Neuronal stem cell (in vitro differentiated cells): ENCODE measurements around the gene BORCS8.
"Not testable (repeated sequence)": the region's sequence is repeated elsewhere in the genome, so short reads cannot be mapped to it uniquely, and the experiment has no call there.

ENCODE experiments used
- DNase-seq: peaks from one replicate; pipeline ENCODE4 v3.0.0-alpha.2; 2013; ENCODE audit warnings: low spot score
- H2AFZ ChIP-seq: one replicate; pipeline ENCODE4 v1.6.1; 2013; ENCODE audit warnings: mild to moderate bottlenecking, low read length, inconsistent platforms
- H2AK5ac ChIP-seq: 2 replicates; pipeline ENCODE4 v1.6.1; 2013; ENCODE audit warnings: low read depth, mild to moderate bottlenecking, inconsistent platforms, low read length, moderate library complexity, mixed read lengths
- H2BK120ac ChIP-seq: 2 replicates; pipeline ENCODE4 v1.6.1; 2013; ENCODE audit warnings: low read depth, mild to moderate bottlenecking, inconsistent platforms, low read length, moderate library complexity, mixed read lengths
- H2BK12ac ChIP-seq: one replicate; pipeline ENCODE4 v1.6.1; 2013; ENCODE audit warnings: low read length, inconsistent platforms
- H2BK15ac ChIP-seq: 2 replicates; pipeline ENCODE4 v1.6.1; 2013; ENCODE audit warnings: mild to moderate bottlenecking, low read length, inconsistent platforms, mixed read lengths
- H2BK5ac ChIP-seq: one replicate; pipeline ENCODE4 v1.6.1; 2013; ENCODE audit warnings: inconsistent platforms, mild to moderate bottlenecking, low read length, moderate library complexity
- H3K14ac ChIP-seq: one replicate; pipeline ENCODE4 v1.6.1; 2013; ENCODE audit warnings: low read length, inconsistent platforms
- H3K18ac ChIP-seq: 2 replicates; pipeline ENCODE4 v1.6.1; 2013; ENCODE audit warnings: low read length, inconsistent platforms
- H3K23ac ChIP-seq: 2 replicates; pipeline ENCODE4 v1.6.1; 2013; ENCODE audit warnings: low read depth, mild to moderate bottlenecking, mixed read lengths, low read length, inconsistent platforms; ENCODE audit not compliant: poor library complexity
- H3K27ac ChIP-seq: replicated peaks from 3 replicates; pipeline ENCODE4 v1.5.1; 2013; ENCODE audit warnings: low read length, inconsistent platforms
- H3K27me3 ChIP-seq, 3 experiments: 2 replicates each; pipeline ENCODE4 v1.6.1; 2013; ENCODE audit warnings: low read length in 3 of 3, mild to moderate bottlenecking in 2 of 3, inconsistent platforms in 1 of 3, low read depth in 1 of 3, mixed read lengths in 1 of 3, moderate library complexity in 1 of 3; ENCODE audit not compliant: control insufficient read depth in 3 of 3, insufficient read depth in 3 of 3
- H3K36me3 ChIP-seq, 2 donors: replicated peaks in 1 of 2; 2 replicates each; pipeline ENCODE4 v1.6.1; 2013; ENCODE audit warnings: low read length in 2 of 2; ENCODE audit not compliant: control insufficient read depth in 2 of 2, insufficient read depth in 2 of 2
- H3K4ac ChIP-seq: 2 replicates; pipeline ENCODE4 v1.6.1; 2013; ENCODE audit warnings: inconsistent platforms, mild to moderate bottlenecking, low read length, moderate library complexity
- H3K4me1 ChIP-seq, 2 donors: 1 replicate in 1 of 2; 2 replicates in 1 of 2; pipeline ENCODE4 v1.6.1; 2013; ENCODE audit warnings: low read length in 2 of 2, low read depth in 1 of 2; ENCODE audit not compliant: control insufficient read depth in 2 of 2, insufficient read depth in 1 of 2
- H3K4me2 ChIP-seq: one replicate; pipeline ENCODE4 v1.6.1; 2013; ENCODE audit warnings: mild to moderate bottlenecking, low read length, inconsistent platforms; ENCODE audit not compliant: insufficient read depth, poor library complexity, severe bottlenecking
- H3K4me3 ChIP-seq, 2 donors: 2 replicates each; pipeline ENCODE4 v1.5.1; 2013; ENCODE audit warnings: low read length in 2 of 2, mild to moderate bottlenecking in 2 of 2, inconsistent platforms in 1 of 2, moderate library complexity in 1 of 2
- H3K79me1 ChIP-seq: one replicate; pipeline ENCODE4 v1.6.1; 2013; ENCODE audit warnings: low read depth, mild to moderate bottlenecking, inconsistent platforms, low read length, moderate library complexity
- H3K9ac ChIP-seq: one replicate; pipeline ENCODE4 v1.6.1; 2013; ENCODE audit warnings: mild to moderate bottlenecking, low read depth, low read length, inconsistent platforms; ENCODE audit not compliant: poor library complexity
- H3K9me3 ChIP-seq, 2 donors: replicated peaks in 1 of 2; 2 replicates each; pipeline versions ENCODE3 to v1.6.1; 2013; ENCODE audit warnings: low read length in 2 of 2, mild to moderate bottlenecking in 2 of 2, inconsistent platforms in 1 of 2, low read depth in 1 of 2, mixed read lengths in 1 of 2, moderate library complexity in 1 of 2; ENCODE audit not compliant: control insufficient read depth in 2 of 2, insufficient read depth in 1 of 2
- H4K8ac ChIP-seq: one replicate; pipeline ENCODE4 v1.6.1; 2013; ENCODE audit warnings: low read depth, mild to moderate bottlenecking, inconsistent platforms, low read length, moderate library complexity
- H4K91ac ChIP-seq: one replicate; pipeline ENCODE4 v1.6.1; 2013; ENCODE audit warnings: low read length, low read depth, mild to moderate bottlenecking, inconsistent platforms; ENCODE audit not compliant: poor library complexity
- WGBS, 2 donors: extraction: QIAGEN DNeasy Blood & Tissue Kit; methylation state at CpG; one replicate each; pipeline ENCODE4 v1.1.7; 2013; ENCODE audit warnings: missing lambda C conversion rate in 2 of 2, mixed read lengths in 1 of 2; ENCODE audit not compliant: insufficient read length in 2 of 2, insufficient replicate concordance in 1 of 2; ENCODE audit errors: extremely low coverage in 2 of 2; 5-methylcytosine and 5-hydroxymethylcytosine counted together

BORCS8 gene

GRCh38 chr19:19176950-19177349 is 15.0 kb downstream of the BORCS8 start:
- no peak overlapping the region for H2BK15ac ChIP-seq
- no peak overlapping the region for H2BK12ac ChIP-seq
- H3K79me1 ChIP-seq, result no peaks in the 10 kb centered on the region
- H2BK5ac ChIP-seq, result no peak overlapping the region
- H3K27me3 ChIP-seq, result no peaks in the 10 kb centered on the region
- H3K4me1 ChIP-seq, result peaks cover 0 to 2% of the 10 kb centered on the region in 2 donors
- no peak overlapping the region for H3K23ac ChIP-seq
- no peak overlapping the region for H2AFZ ChIP-seq
- H4K91ac ChIP-seq, result no peak overlapping the region
- no peak overlapping the region for H2AK5ac ChIP-seq
- H3K4me2 ChIP-seq, result no peak overlapping the region
- no peak overlapping the region for H3K4ac ChIP-seq
- peaks cover 1 to 13% of the 10 kb centered on the region in 2 donors for H3K36me3 ChIP-seq
- H3K9ac ChIP-seq, result no peak overlapping the region
- no peak overlapping the region for H4K8ac ChIP-seq
- no peak overlapping the region for H3K18ac ChIP-seq
- DNase-seq, result no peak
- H2BK120ac ChIP-seq, result no peak overlapping the region
- H3K27ac ChIP-seq, result no peak overlapping the region
- no peak overlapping the region for H3K4me3 ChIP-seq
- H3K9me3 ChIP-seq, result no peaks in the 10 kb centered on the region
- H3K14ac ChIP-seq, result no peak overlapping the region
- WGBS, 2 donors, result no CpG with 5 or more reads among the region's 8 CpGs

GRCh38 chr19:19173243-19173642 is 18.7 kb downstream of the BORCS8 start:
- H4K8ac ChIP-seq, H3K27ac ChIP-seq, H2BK12ac ChIP-seq, H3K9ac ChIP-seq, H3K36me3 ChIP-seq, H3K4me3 ChIP-seq, H3K23ac ChIP-seq, H3K4me2 ChIP-seq, H2BK15ac ChIP-seq, H3K14ac ChIP-seq, DNase-seq, H3K18ac ChIP-seq, H3K79me1 ChIP-seq, H2AFZ ChIP-seq, H2BK120ac ChIP-seq, H3K9me3 ChIP-seq, H2AK5ac ChIP-seq, H4K91ac ChIP-seq, H3K4ac ChIP-seq, H2BK5ac ChIP-seq: not testable (repeated sequence)
- no CpG with 5 or more reads among the region's 5 CpGs for WGBS, 2 donors
- H3K4me1 ChIP-seq, result peaks cover 0 to 13% of the 10 kb centered on the region in 2 donors
- peaks cover 0 to 16% (median 0%) of the 10 kb centered on the region in 3 experiments for H3K27me3 ChIP-seq

- DNase-seq, result no peak
- Histone ChIP-seq H3K14ac (no peak overlapping the region), H2BK120ac (no peak overlapping the region), H3K27ac (no peak overlapping the region), H3K27me3 (peaks cover 0 to 16% (median 0%) of the 10 kb centered on the region in 3 experiments), H3K4me3 (no peak overlapping the region), H3K4ac (no peak overlapping the region), H3K9me3 (peaks cover 0 to 2% of the 10 kb centered on the region in 2 donors), H3K9ac (no peak overlapping the region), H2AFZ (no peak overlapping the region), H2BK12ac (peak overlapping the region; percentile 69), H3K36me3 (no peaks in the 10 kb centered on the region), H4K8ac (no peak overlapping the region), H3K79me1 (no peaks in the 10 kb centered on the region), H3K23ac (no peak overlapping the region), H2BK5ac (no peak overlapping the region), H3K18ac (no peak overlapping the region), H3K4me2 (no peak overlapping the region), H3K4me1 (peaks cover 0 to 13% of the 10 kb centered on the region in 2 donors), H2AK5ac (peak overlapping the region; percentile 32), H2BK15ac (no peak overlapping the region), H4K91ac (no peak overlapping the region)
- no CpG with 5 or more reads among the region's 8 CpGs for WGBS, 2 donors
These were observed 20.0 kb downstream of the BORCS8 start for GRCh38 chr19:19171821-19172532.

GRCh38 chr19:19170873-19171672 is 20.9 kb downstream of the BORCS8 start:
- H2BK12ac ChIP-seq, result no peak overlapping the region
- no CpG with 5 or more reads among the region's 6 CpGs for WGBS, 2 donors

More at GRCh38 chr19:19170873-19171672, 20.9 kb downstream of the BORCS8 start:
- no peak overlapping the region for H3K4ac ChIP-seq
- no peaks in the 10 kb centered on the region for H3K36me3 ChIP-seq
- H2AK5ac ChIP-seq, result no peak overlapping the region
- H2BK120ac ChIP-seq, result no peak overlapping the region
- no peak for DNase-seq
- no peak overlapping the region for H3K9ac ChIP-seq
- H3K23ac ChIP-seq, result no peak overlapping the region
- no peak overlapping the region for H2AFZ ChIP-seq
- H3K9me3 ChIP-seq, result peaks cover 0 to 2% of the 10 kb centered on the region in 2 donors
- no peak overlapping the region for H2BK5ac ChIP-seq
- peaks cover 0 to 16% (median 0%) of the 10 kb centered on the region in 3 experiments for H3K27me3 ChIP-seq
- H3K4me3 ChIP-seq, result no peak overlapping the region
- H2BK15ac ChIP-seq, result no peak overlapping the region
- no peak overlapping the region for H4K91ac ChIP-seq
- H4K8ac ChIP-seq, result no peak overlapping the region
- no peaks in the 10 kb centered on the region for H3K79me1 ChIP-seq
- H3K18ac ChIP-seq, result no peak overlapping the region
- no peak overlapping the region for H3K4me2 ChIP-seq
- no peak overlapping the region for H3K14ac ChIP-seq
- H3K27ac ChIP-seq, result no peak overlapping the region
- peaks cover 0 to 13% of the 10 kb centered on the region in 2 donors for H3K4me1 ChIP-seq
